DMS79 treated with DMSO at 0.1 percent for 48 hours (cell line): ENCODE results near the gene FBXL2.
"Not testable (repeated sequence)": the region's sequence is repeated elsewhere in the genome, so short reads cannot be mapped to it uniquely, and the experiment has no call there.

Experiments used
- DNase-seq: peaks from one replicate; lab custom pipeline; 2025; lab: John Stamatoyannopoulos, UW

FBXL2 gene

GRCh38 chr3:33429306-33429705, 152.1 kb downstream of the FBXL2 start:
- not testable (repeated sequence) for DNase-seq

GRCh38 chr3:33430061-33430460, 152.8 kb downstream of the FBXL2 start:
- DNase-seq = no peak

GRCh38 chr3:33430571-33430970, 153.3 kb downstream of the FBXL2 start:
- no peak for DNase-seq

- DNase-seq = no peak
Observed at GRCh38 chr3:33433843-33434242, 156.6 kb downstream of the FBXL2 start.
